NCI-H510A (cell line): ENCODE data around the gene NPAS2.

Experiments used
- DNase-seq: peaks from one replicate; lab custom pipeline; 2025; lab: John Stamatoyannopoulos, UW

The NPAS2 gene

GRCh38 chr2:100905132-100905805 lies 85.3 kb downstream of the NPAS2 start:
- DNase-seq = no peak

DNA sequence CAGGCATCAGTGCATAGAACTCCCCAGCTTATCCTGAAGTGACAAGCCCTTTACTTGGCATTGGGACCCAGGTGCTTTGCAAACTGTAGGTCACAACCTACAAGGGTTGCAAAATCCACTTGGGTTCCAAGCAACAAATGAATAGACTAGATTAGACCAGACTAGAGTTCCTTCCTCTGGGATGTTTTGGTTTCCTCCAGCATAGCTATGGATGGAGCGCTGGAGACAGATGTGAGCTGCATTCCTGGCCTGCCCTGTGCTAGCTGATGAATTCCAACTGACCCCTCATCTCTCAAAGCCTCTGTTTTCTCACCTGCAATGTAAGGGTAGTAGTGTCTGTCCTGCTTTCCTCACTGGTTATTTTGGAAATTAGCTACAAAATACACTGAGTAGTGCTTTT lies 86.2 kb downstream of the NPAS2 start:
- DNase-seq = no peak

GRCh38 chr2:100906679-100907078 lies 86.7 kb downstream of the NPAS2 start:
- DNase-seq = no peak

GRCh38 chr2:100907832-100908231 lies 87.9 kb downstream of the NPAS2 start:
- no peak for DNase-seq

DNA sequence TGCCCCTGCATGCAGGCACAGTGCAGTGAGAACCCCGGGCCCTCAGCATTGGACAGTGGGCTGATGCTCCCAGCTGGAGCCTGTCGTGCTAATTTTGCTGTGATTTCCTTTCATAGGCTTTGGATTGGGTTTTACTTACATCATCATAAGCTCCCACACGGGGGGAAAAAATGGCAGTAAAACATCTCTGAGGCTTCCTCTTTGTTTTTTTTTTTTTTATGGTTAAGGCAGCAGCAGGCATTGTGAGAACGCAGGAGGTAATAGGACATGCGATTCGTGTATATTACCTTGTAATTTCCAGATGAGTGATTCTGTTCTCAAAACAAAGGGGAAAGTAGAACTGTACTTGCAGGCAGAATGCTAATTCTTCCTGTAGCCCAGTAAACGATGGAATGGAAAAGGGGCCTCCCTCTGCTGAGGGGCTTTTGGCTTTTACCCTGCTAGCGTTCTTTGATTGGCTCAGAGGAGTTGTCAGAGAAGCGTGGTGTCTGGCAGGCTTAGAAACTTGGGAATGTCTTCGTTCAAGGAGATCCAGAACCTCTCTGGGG lies 89.7 kb downstream of the NPAS2 start:
- DNase-seq = no peak

GRCh38 chr2:100910111-100910510 lies 90.2 kb downstream of the NPAS2 start:
- no peak for DNase-seq

DNA sequence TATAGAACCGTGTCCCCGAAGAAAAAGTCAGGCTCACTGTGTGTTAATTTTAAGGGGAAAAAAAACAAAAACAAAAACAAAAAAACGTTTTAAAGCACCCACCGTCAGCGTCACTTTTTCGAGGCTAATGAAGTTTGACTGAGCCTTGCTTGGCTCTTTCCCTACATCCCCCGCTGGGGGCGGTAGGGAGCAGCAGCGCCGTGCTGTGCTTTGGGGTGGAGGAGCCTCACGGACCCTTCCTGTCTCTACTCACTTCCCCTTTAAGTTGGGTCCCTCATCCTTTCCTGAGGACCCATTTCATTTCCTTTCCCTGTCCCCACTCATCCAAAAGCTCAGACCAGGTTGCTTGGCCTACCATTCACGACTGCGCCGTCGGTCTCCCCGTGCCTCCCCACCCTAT lies 99.4 kb downstream of the NPAS2 start:
- no peak for DNase-seq

DNA sequence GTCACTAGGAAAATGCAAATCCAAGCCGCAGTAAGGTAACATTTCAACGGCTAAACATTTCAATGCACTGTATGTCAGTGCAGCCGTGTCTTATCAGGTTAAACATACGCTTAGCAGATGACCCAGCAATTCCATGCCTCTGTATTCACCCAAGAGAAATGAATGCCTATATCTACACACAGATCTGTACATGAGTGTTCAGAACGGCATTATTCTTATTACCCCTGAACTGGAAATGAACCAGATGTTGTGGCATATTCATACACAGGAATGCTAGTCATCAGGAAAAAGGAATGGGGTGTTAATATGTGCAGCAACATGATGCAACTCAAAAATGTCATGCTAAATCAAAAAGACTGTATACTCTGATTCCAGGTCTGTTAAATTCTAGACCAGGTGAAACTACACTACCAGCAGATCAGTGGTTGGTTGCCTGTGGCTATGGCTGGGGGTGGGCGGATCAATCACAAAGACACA lies 101.8 kb downstream of the NPAS2 start:
- DNase-seq = no peak

DNA sequence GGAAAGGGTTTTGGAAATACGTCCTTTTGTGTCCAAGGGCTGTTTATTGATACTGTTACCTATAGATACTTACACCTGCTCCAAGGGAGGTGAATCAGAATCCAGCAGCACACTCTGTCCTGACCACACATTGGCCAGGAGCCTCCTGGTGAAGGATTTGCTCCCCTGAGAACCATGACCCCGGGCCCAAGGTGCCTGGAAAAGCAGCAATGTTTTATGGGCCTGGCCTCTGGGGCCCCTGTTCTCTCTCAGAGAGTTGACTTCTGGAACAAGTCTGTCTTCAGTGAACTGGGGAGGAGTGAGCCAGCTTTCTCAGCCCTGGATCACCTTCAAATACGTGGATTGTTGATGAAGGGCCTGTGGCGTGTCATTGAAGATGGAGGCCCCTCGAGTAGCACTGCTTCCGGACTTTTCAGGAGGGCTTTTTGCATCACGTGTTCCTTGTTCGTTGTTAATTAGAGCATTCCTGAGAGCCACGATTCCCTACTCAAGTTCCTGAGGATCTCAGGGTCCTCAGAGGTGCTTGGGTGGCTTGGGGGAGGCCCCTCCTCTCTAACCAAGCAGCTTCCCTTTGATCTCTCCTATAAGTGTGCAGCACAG lies 103.6 kb downstream of the NPAS2 start:
- no peak for DNase-seq

GRCh38 chr2:100924122-100924519 lies 104.2 kb downstream of the NPAS2 start:
- no peak for DNase-seq

DNA sequence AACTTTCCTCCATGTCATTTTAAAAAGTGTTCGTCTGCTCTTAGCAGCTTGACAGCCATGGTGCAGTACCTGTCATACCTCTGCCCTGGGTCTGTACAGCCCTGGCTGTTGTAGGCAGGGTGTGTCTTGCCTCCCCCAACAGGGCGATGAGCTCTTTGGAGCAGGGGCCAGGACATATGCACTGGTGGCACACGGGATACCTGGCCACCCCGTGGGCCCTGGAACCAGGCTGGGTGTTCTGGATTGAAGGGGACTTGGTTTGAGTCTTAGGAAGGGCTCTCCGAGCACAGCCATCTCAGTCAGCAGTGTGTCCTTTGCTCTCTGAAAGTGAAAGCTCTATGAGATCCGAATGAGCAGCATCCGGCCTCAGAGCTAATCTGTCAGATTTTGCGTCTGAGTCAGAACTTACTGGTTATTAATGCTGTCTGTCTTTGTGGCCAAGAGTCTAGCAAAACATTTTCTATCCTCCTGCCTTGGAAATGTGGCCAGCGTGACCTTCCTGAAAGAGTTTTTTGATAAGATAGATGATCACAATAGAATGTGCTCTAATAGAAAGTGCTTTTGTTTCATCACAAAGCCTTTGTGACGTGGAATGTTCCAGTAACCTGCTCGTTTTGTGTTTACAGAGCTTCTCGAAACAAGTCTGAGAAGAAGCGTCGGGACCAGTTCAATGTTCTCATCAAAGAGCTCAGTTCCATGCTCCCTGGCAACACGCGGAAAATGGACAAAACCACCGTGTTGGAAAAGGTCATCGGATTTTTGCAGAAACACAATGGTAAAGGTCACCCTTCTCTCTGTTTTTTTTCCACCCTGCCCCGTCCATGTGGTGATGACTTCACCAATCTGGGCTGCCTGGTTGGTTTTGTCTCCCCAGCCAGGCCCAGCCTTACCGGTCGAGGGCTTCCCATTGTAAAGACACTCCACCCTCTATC lies 104.8 kb downstream of the NPAS2 start:
- no peak for DNase-seq

- no peak for DNase-seq
Observed at GRCh38 chr2:100928235-100928634, 108.3 kb downstream of the NPAS2 start.

DNA sequence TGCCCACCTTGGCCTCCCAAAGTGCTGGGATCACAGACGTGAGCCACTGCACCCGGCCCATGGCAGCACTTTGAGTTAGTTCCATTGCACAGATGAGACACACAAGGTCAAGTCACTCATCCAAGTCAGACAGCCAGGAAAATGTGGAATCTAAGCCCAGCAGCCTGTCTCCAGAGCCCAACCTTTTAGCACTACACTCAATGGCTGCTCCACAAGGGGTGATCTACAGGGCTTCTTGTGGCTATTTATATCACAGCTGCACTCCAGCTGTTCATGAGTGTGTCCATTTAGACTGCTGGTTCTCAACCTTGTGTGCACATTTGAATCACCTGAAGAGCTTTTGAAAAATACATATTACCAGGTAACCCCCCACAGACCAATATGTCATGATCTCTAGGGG lies 109.2 kb downstream of the NPAS2 start:
- no peak for DNase-seq

- no peak for DNase-seq
Observed at GRCh38 chr2:100934504-100935371, 114.8 kb downstream of the NPAS2 start.

- DNase-seq = no peak
Observed at GRCh38 chr2:100935372-100935752, 115.4 kb downstream of the NPAS2 start.

GRCh38 chr2:100936070-100936741 lies 116.3 kb downstream of the NPAS2 start:
- no peak for DNase-seq

DNA sequence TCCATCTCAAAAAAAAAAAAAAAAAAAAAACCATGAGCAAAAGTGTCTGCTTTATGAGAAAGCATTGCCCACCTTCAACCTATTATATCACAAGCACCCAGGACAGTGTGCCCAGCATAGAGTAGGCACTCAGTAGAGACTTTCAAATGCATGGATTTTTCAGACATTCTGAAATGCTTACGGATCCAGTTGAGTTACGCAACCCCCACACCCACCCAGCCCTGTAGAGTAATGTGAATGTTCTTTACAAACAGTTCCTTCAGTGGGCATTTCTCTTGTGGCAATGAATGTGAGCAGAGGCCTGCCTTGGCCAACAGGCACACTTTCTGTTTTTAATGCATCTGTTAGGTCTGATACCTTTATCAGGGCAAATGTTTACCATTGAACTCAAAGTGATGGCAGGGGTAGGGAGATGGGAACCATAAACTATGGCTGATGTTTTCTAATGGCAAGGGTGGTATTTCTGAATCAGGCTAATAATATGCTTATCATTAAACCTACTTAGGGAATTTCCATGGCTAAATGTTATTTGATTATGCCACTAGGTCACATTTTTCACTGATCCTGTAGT lies 117.1 kb downstream of the NPAS2 start:
- DNase-seq = no peak

GRCh38 chr2:100938031-100939026 lies 118.4 kb downstream of the NPAS2 start:
- DNase-seq = no peak

GRCh38 chr2:100939445-100939844 lies 119.5 kb downstream of the NPAS2 start:
- no peak for DNase-seq
